Panc1 (cell line): ENCODE measurements around the gene ERG.

Experiments used
- CTCF ChIP-seq: fragments of 450-650 bp; IDR thresholded peaks from 2 replicates; pipeline ENCODE4 v1.5.1; 2017; ENCODE audit warnings: mild to moderate bottlenecking
- POLR2AphosphoS5 ChIP-seq: IDR thresholded peaks from 2 replicates; pipeline ENCODE4 v1.6.1; 2012; ENCODE audit warnings: mild to moderate bottlenecking, low read depth, low read length, moderate library complexity
- REST ChIP-seq, 2 experiments: IDR thresholded peaks; 2 replicates each; pipeline ENCODE4 v1.6.1; 2011 to 2012; ENCODE audit warnings: low read depth in 2 of 2, control low read depth in 1 of 2, low read length in 1 of 2, mild to moderate bottlenecking in 1 of 2, moderate library complexity in 1 of 2; ENCODE audit not compliant: insufficient read depth in 1 of 2
- SIN3A ChIP-seq: IDR thresholded peaks from 2 replicates; pipeline ENCODE4 v1.6.1; 2012; ENCODE audit warnings: low read depth, mild to moderate bottlenecking, low read length, moderate library complexity, borderline replicate concordance; ENCODE audit not compliant: insufficient read depth
- TCF7L2 ChIP-seq: IDR thresholded peaks from 2 replicates; pipeline ENCODE4 v1.6.1; 2011; ENCODE audit warnings: mild to moderate bottlenecking, low read depth, low read length, inconsistent platforms

DNA sequence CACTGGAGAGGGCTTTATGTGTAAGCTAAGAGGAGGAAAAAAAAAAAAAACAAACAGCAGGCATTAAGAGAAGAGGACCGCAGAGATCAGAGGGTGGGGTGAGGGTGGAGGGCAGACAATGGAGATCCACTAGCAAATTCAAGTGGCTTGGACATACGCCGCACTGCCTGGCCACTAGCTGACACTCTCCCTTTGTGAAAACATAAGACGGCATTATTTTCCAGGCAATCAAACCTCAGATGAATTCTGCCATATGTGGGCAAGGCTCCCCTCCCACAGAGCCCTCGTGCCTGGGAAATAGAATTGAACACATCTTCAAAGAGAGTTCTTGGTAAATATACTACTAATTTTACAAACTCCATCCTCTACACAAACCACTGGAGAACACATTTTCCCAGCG, 53.6 kb downstream of the ERG start:
- TF ChIP-seq CTCF = no peak
- no peak for TF ChIP-seq POLR2AphosphoS5
- TF ChIP-seq REST (IDR thresholded peaks at IDR 0.05; ENCODE audit: insufficient read depth in 1 of 2, low read depth in 2 of 2, low read length in 1 of 2) = no peak
- TF ChIP-seq SIN3A = no peak
- TF ChIP-seq TCF7L2 = no peak
